IMR-90 (cell line): ENCODE measurements around the gene SIPA1L3. TPM values are rescaled to one million over a fixed set of nuclear protein-coding genes. Genes with fewer than 3 reads are reported as not detected.

Experiments
- ATAC-seq: fragments of 200-7000 bp; cut with Tn5 transposase; 2 replicates; pipeline ENCODE4 v1.9.1; 2020; ENCODE audit warnings: low read depth, mild to moderate bottlenecking, moderate library complexity
- BruUV-seq: library from RNA; stranded (reverse); fragments of 400-500 nt; replicated peaks from 2 replicates; lab custom pipeline; 2021; lab: Mats Ljungman, UMichigan
- CTCF ChIA-PET: fragments of 300-600 bp; formaldehyde crosslinking; extraction: SDS; loops from one replicate; lab custom pipeline; 2021; ENCODE audit warnings: antibody characterized with exemption; lab: Yijun Ruan, JAX
- POLR2A ChIA-PET: fragments of 300-600 bp; sonication (Branson Sonifier 250); formaldehyde crosslinking; loops from one replicate; lab custom pipeline; 2022; ENCODE audit warnings: antibody characterized with exemption; ENCODE audit not compliant: unreplicated experiment; lab: Charles Lee
- DNase-seq: peaks from one replicate; pipeline ENCODE4 v3.0.0; 2013
- H2AFZ ChIP-seq: replicated peaks from 2 replicates; pipeline ENCODE3; 2013; ENCODE audit warnings: low read length, mild to moderate bottlenecking; ENCODE audit not compliant: poor library complexity
- H2AK5ac ChIP-seq: 2 replicates; pipeline ENCODE4 v1.6.1; 2013; ENCODE audit warnings: low read depth, low read length, inconsistent platforms
- H2AK9ac ChIP-seq: replicated peaks from 2 replicates; pipeline ENCODE3; 2013; ENCODE audit warnings: mild to moderate bottlenecking, low read depth, low read length, moderate library complexity; ENCODE audit not compliant: poor library complexity
- H2BK120ac ChIP-seq: 2 replicates; pipeline ENCODE4 v1.6.1; 2013; ENCODE audit warnings: low read depth, low read length, inconsistent platforms
- H2BK15ac ChIP-seq: 3 replicates; pipeline ENCODE4 v1.6.1; 2013; ENCODE audit warnings: low read depth, low read length, inconsistent platforms
- H2BK20ac ChIP-seq: 2 replicates; pipeline ENCODE4 v1.6.1; 2013; ENCODE audit warnings: low read depth, mild to moderate bottlenecking, inconsistent platforms, low read length, moderate library complexity
- H2BK5ac ChIP-seq: 2 replicates; pipeline ENCODE4 v1.6.1; 2013; ENCODE audit warnings: mild to moderate bottlenecking, low read depth, low read length, inconsistent platforms; ENCODE audit not compliant: poor library complexity, severe bottlenecking
- H3K14ac ChIP-seq: replicated peaks from 2 replicates; pipeline ENCODE4 v1.6.1; 2013; ENCODE audit warnings: low read depth, low read length, inconsistent platforms
- H3K18ac ChIP-seq: 2 replicates; pipeline ENCODE4 v1.6.1; 2013; ENCODE audit warnings: low read depth, low read length, control low read depth
- H3K23ac ChIP-seq: 2 replicates; pipeline ENCODE4 v1.6.1; 2013; ENCODE audit warnings: low read depth, low read length, inconsistent platforms
- H3K27ac ChIP-seq: 2 replicates; pipeline ENCODE4 v1.5.1; 2013; ENCODE audit warnings: mild to moderate bottlenecking, control low read depth, low read length; ENCODE audit not compliant: insufficient read depth
- H3K27me3 ChIP-seq: 2 replicates; pipeline ENCODE4 v1.6.1; 2013; ENCODE audit warnings: low read length; ENCODE audit not compliant: control insufficient read depth, insufficient read depth
- H3K36me3 ChIP-seq: 2 replicates; pipeline ENCODE4 v1.6.1; 2013; ENCODE audit warnings: low read length, mixed read lengths; ENCODE audit not compliant: control insufficient read depth, insufficient read depth
- H3K4ac ChIP-seq: 2 replicates; pipeline ENCODE4 v1.6.1; 2013; ENCODE audit warnings: low read depth, low read length, inconsistent platforms
- H3K4me1 ChIP-seq: 2 replicates; pipeline ENCODE4 v1.6.1; 2013; ENCODE audit warnings: low read length, mixed read lengths; ENCODE audit not compliant: control insufficient read depth, insufficient read depth
- H3K4me2 ChIP-seq: 2 replicates; pipeline ENCODE4 v1.6.1; 2013; ENCODE audit warnings: low read depth, mild to moderate bottlenecking, control low read depth, low read length, moderate library complexity
- H3K4me3 ChIP-seq: 2 replicates; pipeline ENCODE4 v1.5.1; 2013; ENCODE audit warnings: low read depth, mild to moderate bottlenecking, control low read depth, low read length, moderate library complexity; ENCODE audit not compliant: insufficient read depth
- H3K56ac ChIP-seq: 2 replicates; pipeline ENCODE4 v1.6.1; 2013; ENCODE audit warnings: low read length, inconsistent platforms; ENCODE audit not compliant: insufficient read depth; ENCODE audit errors: extremely low read depth
- H3K79me1 ChIP-seq, 2 experiments: 2 replicates each; pipeline ENCODE4 v1.6.1; 2013; ENCODE audit warnings: low read length in 2 of 2, inconsistent platforms in 1 of 2, low read depth in 1 of 2
- H3K9ac ChIP-seq: 2 replicates; pipeline ENCODE4 v1.6.1; 2013; ENCODE audit warnings: low read depth, low read length, control low read depth
- H3K9me1 ChIP-seq: 2 replicates; pipeline ENCODE4 v1.6.1; 2013; ENCODE audit warnings: low read length, inconsistent platforms; ENCODE audit not compliant: insufficient read depth
- H3K9me3 ChIP-seq: 2 replicates; pipeline ENCODE4 v1.6.1; 2013; ENCODE audit warnings: low read length; ENCODE audit not compliant: control insufficient read depth, insufficient read depth
- H4K20me1 ChIP-seq: 2 replicates; pipeline ENCODE4 v1.6.1; 2013; ENCODE audit warnings: low read length, inconsistent platforms; ENCODE audit not compliant: insufficient read depth
- H4K5ac ChIP-seq: 2 replicates; pipeline ENCODE4 v1.6.1; 2013; ENCODE audit warnings: mild to moderate bottlenecking, low read depth, low read length, control low read depth
- H4K8ac ChIP-seq, 2 experiments: 2 replicates each; pipeline ENCODE4 v1.6.1; 2013; ENCODE audit warnings: low read depth in 2 of 2, low read length in 2 of 2, control low read depth in 1 of 2, inconsistent platforms in 1 of 2
- H4K91ac ChIP-seq: 2 replicates; pipeline ENCODE4 v1.6.1; 2013; ENCODE audit warnings: low read depth, low read length, inconsistent platforms; ENCODE audit not compliant: insufficient read depth
- BHLHE40 ChIP-seq: fragments of 150-350 bp; IDR thresholded peaks from 2 replicates; pipeline ENCODE4 v1.6.1; 2016; ENCODE audit warnings: mild to moderate bottlenecking, low read depth, low read length
- CEBPB ChIP-seq: IDR thresholded peaks from 2 replicates; pipeline ENCODE4 v1.6.1; 2012; ENCODE audit warnings: low read depth, low read length, improper control_type of control experiment
- CHD1 ChIP-seq: IDR thresholded peaks from 2 replicates; pipeline ENCODE4 v1.6.1; 2012; ENCODE audit warnings: low read depth, low read length, improper control_type of control experiment
- FOS ChIP-seq: fragments of 150-350 bp; IDR thresholded peaks from 2 replicates; pipeline ENCODE4 v1.6.1; 2016; ENCODE audit warnings: low read depth, low read length
- MAZ ChIP-seq: IDR thresholded peaks from 2 replicates; pipeline ENCODE4 v1.6.1; 2012; ENCODE audit warnings: low read depth, mild to moderate bottlenecking, low read length, improper control_type of control experiment, moderate library complexity, borderline replicate concordance
- MXI1 ChIP-seq: IDR thresholded peaks from 2 replicates; pipeline ENCODE4 v1.6.1; 2012; ENCODE audit warnings: low read depth, mild to moderate bottlenecking, low read length, moderate library complexity, borderline replicate concordance
- NFE2L2 ChIP-seq: fragments of 150-350 bp; IDR thresholded peaks from 2 replicates; pipeline ENCODE4 v1.6.1; 2016; ENCODE audit warnings: low read depth, mild to moderate bottlenecking, low read length
- POLR2A ChIP-seq: IDR thresholded peaks from 2 replicates; pipeline ENCODE4 v1.6.1; 2012; ENCODE audit warnings: mild to moderate bottlenecking, low read depth, low read length
- RAD21 ChIP-seq: IDR thresholded peaks from 2 replicates; pipeline ENCODE4 v1.6.1; 2012; ENCODE audit warnings: low read length, improper control_type of control experiment
- RCOR1 ChIP-seq: IDR thresholded peaks from 2 replicates; pipeline ENCODE4 v1.6.1; 2012; ENCODE audit warnings: mild to moderate bottlenecking, low read length, improper control_type of control experiment; ENCODE audit not compliant: insufficient replicate concordance
- SMC3 ChIP-seq: fragments of 150-350 bp; IDR thresholded peaks from 2 replicates; pipeline ENCODE4 v1.6.1; 2016; ENCODE audit warnings: low read depth, mild to moderate bottlenecking, antibody characterized with exemption, low read length, moderate library complexity
- WGBS, 2 experiments: methylation state at CpG; one replicate each; pipeline versions ENCODE4 v1.1.5 to v1.1.7; 2013; ENCODE audit warnings: missing lambda C conversion rate in 2 of 2; ENCODE audit not compliant: insufficient read length in 1 of 2; ENCODE audit errors: extremely low coverage in 2 of 2; 5-methylcytosine and 5-hydroxymethylcytosine counted together
- dilution Hi-C: fragments of 300-500 bp; cut with HindIII; formaldehyde crosslinking; loops from one replicate; pipeline ENCODE4 v1.14.3; 2018; ENCODE audit warnings: low sequenced_read_pairs; ENCODE audit not compliant: unreplicated experiment
- in situ Hi-C: fragments of 300-500 bp; cut with MboI; formaldehyde crosslinking; loops from 3 replicates; pipeline ENCODE4 v1.14.3; 2019; ENCODE audit warnings: low sequenced_read_pairs, inconsistent platforms, mixed read lengths
- intact Hi-C: fragments of 100-400 bp; cut with micrococcal nuclease; formaldehyde crosslinking; loops from 2 replicates; pipeline ENCODE4 v1.10.0; 2022
- polyA plus RNA-seq, 3 experiments: library from polyadenylated mRNA; depleted of rRNA; stranded (reverse); fragments of >200 nt; gene quantifications; 2 replicates each; pipeline ENCODE4 v1.2.3, GENCODE V29; 2012; ENCODE audit warnings: low replicate concordance in 1 of 3
- total RNA-seq: library from RNA; depleted of rRNA; stranded (reverse); fragments of >200 nt; gene quantifications from 2 replicates; pipeline ENCODE4 v1.2.3, GENCODE V29; 2012
- TF ChIP-seq, protein P1 (sequence below): conservative IDR thresholded peaks from 2 replicates; pipeline ENCODE4 v1.5.1; 2012; ENCODE audit warnings: mild to moderate bottlenecking, low read depth, low read length, improper control_type of control experiment
- TF ChIP-seq, protein P2 (sequence below): fragments of 150-350 bp; IDR thresholded peaks from 2 replicates; pipeline ENCODE4 v1.6.1; 2016; ENCODE audit warnings: low read depth, mild to moderate bottlenecking, low read length, moderate library complexity, borderline replicate concordance

SIPA1L3 gene
- total and polyA plus RNA-seq, 2 of the 4 experiments (the other 2 are of a cell fraction) = 4.1 to 9.4 TPM

DNA sequence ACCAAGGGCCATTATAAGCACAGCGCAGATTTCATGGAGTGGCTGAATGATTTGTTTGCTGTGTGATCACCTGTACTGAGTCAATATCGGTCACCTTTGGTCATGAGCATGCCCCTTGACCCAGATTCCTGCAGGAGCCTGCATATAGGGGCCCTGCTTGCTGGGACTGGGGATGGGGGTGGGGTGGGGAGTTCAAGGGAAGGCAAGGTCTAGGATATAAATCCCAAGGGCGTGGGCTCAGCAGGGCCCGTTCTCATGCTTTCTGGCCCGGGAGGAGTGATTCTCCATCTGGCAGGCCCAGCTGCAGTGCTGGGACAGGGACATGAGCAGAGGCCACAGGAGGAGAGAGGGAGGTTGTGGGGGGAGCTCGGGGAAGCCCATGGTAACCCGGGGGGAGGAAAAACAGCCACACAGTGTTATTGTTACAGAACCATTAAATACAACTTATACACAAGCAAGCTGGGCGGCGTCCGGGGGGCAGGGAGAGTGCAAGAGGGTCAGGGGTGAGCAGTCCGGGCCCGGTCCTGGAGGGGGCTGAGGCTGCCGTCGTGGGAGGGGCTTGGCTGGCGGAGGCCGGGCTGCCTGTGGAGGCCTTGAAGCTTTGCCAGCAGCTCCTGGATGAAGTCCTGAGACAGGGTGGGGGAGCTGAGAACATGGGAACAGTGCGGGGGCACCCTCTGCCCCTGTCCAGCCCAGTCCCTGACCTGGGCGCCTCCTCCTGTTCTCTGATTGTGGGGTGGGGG is 344.0 kb downstream of the SIPA1L3 start:
- Histone ChIP-seq H4K5ac (peak overlapping the region; percentile 95), H4K20me1 (no peaks in the 10 kb centered on the region), H3K27me3 (no peaks in the 10 kb centered on the region), H3K27ac (peak overlapping the region; percentile 75), H3K56ac (no peak overlapping the region), H2BK120ac (peak overlapping the region; percentile 89), H3K23ac (no peak overlapping the region), H2BK15ac (peak overlapping the region; percentile 61; the same call in 1 of the 3 replicates), H2AK5ac (peak overlapping the region; percentile 64), H2AFZ (peak overlapping the region; percentile 89), H3K36me3 (no peaks in the 10 kb centered on the region), H3K9ac (peak overlapping the region; percentile 66), H3K9me1 (peaks cover 3% of the 10 kb centered on the region; the same call in 1 of the 2 replicates), H3K4me3 (no peak overlapping the region), H3K9me3 (no peaks in the 10 kb centered on the region), H3K4me1 (peaks cover 33% of the 10 kb centered on the region), H3K4me2 (no peak overlapping the region), H2AK9ac (peak overlapping the region; percentile 83), H3K4ac (peak overlapping the region; percentile 88), H4K8ac (peak overlapping the region; percentile 83 to 98; a peak in 3 of 4 replicates), H3K14ac (peak overlapping the region; percentile 93; the same call in 1 of the 2 replicates), H2BK20ac (0 out of 2 replicates have a peak overlapping the region, but pooled peaks have one; percentile 93), H3K79me1 (no peaks in the 10 kb centered on the region), H4K91ac (peak overlapping the region; percentile 88), H3K18ac (peak overlapping the region; percentile 87), H2BK5ac (peak overlapping the region; percentile 69)
- BruUV-seq = no TSS peak
- in situ Hi-C loops (no loop called here), dilution Hi-C loops (no loop called here), intact Hi-C loops (no loop called here)
- ChIA-PET CTCF (interaction anchor here (1.0 to 1.5 kb wide), 2 partner anchors 16 to 79 kb away, joined by 4 read pairs; no protein-coding TSS in a partner anchor), POLR2A (interaction anchor here (0.6 to 0.9 kb wide), 3 partner anchors 57 to 123 kb away, joined by 3 read pairs; partner anchors contain the start of gene PSMD8)
- no peak for TF ChIP-seq MXI1
- no peak for TF ChIP-seq BHLHE40
- TF ChIP-seq, protein P1, sequence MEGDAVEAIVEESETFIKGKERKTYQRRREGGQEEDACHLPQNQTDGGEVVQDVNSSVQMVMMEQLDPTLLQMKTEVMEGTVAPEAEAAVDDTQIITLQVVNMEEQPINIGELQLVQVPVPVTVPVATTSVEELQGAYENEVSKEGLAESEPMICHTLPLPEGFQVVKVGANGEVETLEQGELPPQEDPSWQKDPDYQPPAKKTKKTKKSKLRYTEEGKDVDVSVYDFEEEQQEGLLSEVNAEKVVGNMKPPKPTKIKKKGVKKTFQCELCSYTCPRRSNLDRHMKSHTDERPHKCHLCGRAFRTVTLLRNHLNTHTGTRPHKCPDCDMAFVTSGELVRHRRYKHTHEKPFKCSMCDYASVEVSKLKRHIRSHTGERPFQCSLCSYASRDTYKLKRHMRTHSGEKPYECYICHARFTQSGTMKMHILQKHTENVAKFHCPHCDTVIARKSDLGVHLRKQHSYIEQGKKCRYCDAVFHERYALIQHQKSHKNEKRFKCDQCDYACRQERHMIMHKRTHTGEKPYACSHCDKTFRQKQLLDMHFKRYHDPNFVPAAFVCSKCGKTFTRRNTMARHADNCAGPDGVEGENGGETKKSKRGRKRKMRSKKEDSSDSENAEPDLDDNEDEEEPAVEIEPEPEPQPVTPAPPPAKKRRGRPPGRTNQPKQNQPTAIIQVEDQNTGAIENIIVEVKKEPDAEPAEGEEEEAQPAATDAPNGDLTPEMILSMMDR = no peak
- no peak for TF ChIP-seq POLR2A
- TF ChIP-seq CHD1 = no peak
- no peak for TF ChIP-seq CEBPB
- TF ChIP-seq SMC3 = no peak
- no peak for TF ChIP-seq RCOR1
- TF ChIP-seq NFE2L2 = no peak
- TF ChIP-seq RAD21 = no peak
- TF ChIP-seq, protein P2, sequence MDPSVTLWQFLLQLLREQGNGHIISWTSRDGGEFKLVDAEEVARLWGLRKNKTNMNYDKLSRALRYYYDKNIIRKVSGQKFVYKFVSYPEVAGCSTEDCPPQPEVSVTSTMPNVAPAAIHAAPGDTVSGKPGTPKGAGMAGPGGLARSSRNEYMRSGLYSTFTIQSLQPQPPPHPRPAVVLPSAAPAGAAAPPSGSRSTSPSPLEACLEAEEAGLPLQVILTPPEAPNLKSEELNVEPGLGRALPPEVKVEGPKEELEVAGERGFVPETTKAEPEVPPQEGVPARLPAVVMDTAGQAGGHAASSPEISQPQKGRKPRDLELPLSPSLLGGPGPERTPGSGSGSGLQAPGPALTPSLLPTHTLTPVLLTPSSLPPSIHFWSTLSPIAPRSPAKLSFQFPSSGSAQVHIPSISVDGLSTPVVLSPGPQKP = no peak
- TF ChIP-seq MAZ = no peak
- TF ChIP-seq FOS = no peak
- WGBS, 2 experiments = 45% methylated on average over 3 of the region's 18 CpGs; no CpG with 5 or more reads in 1 of the 2 experiments
- ATAC-seq (peak; percentile 36), DNase-seq (no peak)
